Smooth muscle cell (in vitro differentiated cells): ENCODE measurements around the gene KLHL29. TPM values are rescaled to one million over a fixed set of nuclear protein-coding genes. Genes with fewer than 3 reads are reported as not detected.

Source experiments
- DNase-seq: peaks from one replicate; lab custom pipeline; 2025; ENCODE audit not compliant: unreplicated experiment; lab: John Stamatoyannopoulos, UW
- H2AFZ ChIP-seq: fragments of 200-600 bp; sonication (generic); 2 replicates; pipeline ENCODE4 v1.6.0; 2016; ENCODE audit warnings: antibody characterized with exemption, low read depth, mild to moderate bottlenecking
- H3F3A ChIP-seq: fragments of 200-600 bp; sonication (generic); 2 replicates; pipeline ENCODE4 v1.6.0; 2017; ENCODE audit warnings: antibody characterized with exemption, low read depth
- H3K27ac ChIP-seq: fragments of 200-600 bp; sonication (generic); 2 replicates; pipeline ENCODE4 v1.5.1; 2016; ENCODE audit warnings: low read depth, mild to moderate bottlenecking
- H3K27me3 ChIP-seq: fragments of 200-600 bp; sonication (generic); 2 replicates; pipeline ENCODE4 v1.6.1; 2016; ENCODE audit warnings: low read depth, mild to moderate bottlenecking
- H3K36me3 ChIP-seq: fragments of 200-600 bp; sonication (generic); 2 replicates; pipeline ENCODE4 v1.5.1; 2016; ENCODE audit warnings: low read depth
- H3K4me1 ChIP-seq: fragments of 200-600 bp; sonication (generic); 2 replicates; pipeline ENCODE4 v1.5.1; 2016; ENCODE audit warnings: low read depth
- H3K4me2 ChIP-seq: fragments of 200-600 bp; sonication (generic); 2 replicates; pipeline ENCODE4 v1.6.0; 2016; ENCODE audit warnings: mild to moderate bottlenecking
- H3K4me3 ChIP-seq: fragments of 200-600 bp; sonication (generic); 2 replicates; pipeline ENCODE4 v1.5.1; 2016; ENCODE audit warnings: mild to moderate bottlenecking
- H3K79me2 ChIP-seq: fragments of 200-600 bp; sonication (generic); 2 replicates; pipeline ENCODE4 v1.6.0; 2016; ENCODE audit warnings: low read depth, mild to moderate bottlenecking
- H3K9ac ChIP-seq: fragments of 200-600 bp; sonication (generic); 2 replicates; pipeline ENCODE4 v1.6.0; 2016; ENCODE audit warnings: low read depth
- H3K9me3 ChIP-seq: fragments of 200-600 bp; sonication (generic); replicated peaks from 2 replicates; pipeline ENCODE4 v1.5.1; 2016; ENCODE audit warnings: low read depth
- H4K20me1 ChIP-seq: fragments of 200-600 bp; sonication (generic); 2 replicates; pipeline ENCODE4 v1.6.0; 2016; ENCODE audit warnings: low read depth
- WGBS: methylation state at CpG from one replicate; pipeline ENCODE4 v1.1.7; 2016; ENCODE audit warnings: low lambda C conversion rate; 5-methylcytosine and 5-hydroxymethylcytosine counted together
- polyA plus RNA-seq: library from polyadenylated mRNA; unstranded; fragments of >200 nt; fragmentation: Nextera tagmentation; extraction: Ambion mirVana; gene quantifications from 2 replicates; pipeline ENCODE4 v1.2.1, GENCODE V29; 2016
- total RNA-seq: library from RNA; depleted of rRNA; stranded (reverse); fragments of >200 nt; gene quantifications from 2 replicates; pipeline ENCODE4 v1.2.3, GENCODE V29; 2014
- TF ChIP-seq, protein P1 (sequence below): fragments of 200-600 bp; sonication (generic); IDR thresholded peaks from 2 replicates; pipeline ENCODE4 v1.5.1; 2017; ENCODE audit warnings: borderline replicate concordance, mild to moderate bottlenecking, antibody characterized with exemption; ENCODE audit not compliant: insufficient read depth, poor library complexity, severe bottlenecking

KLHL29 gene
- total and polyA plus RNA-seq, 2 experiments from 2014 or later = 3.1 to 6.6 TPM

DNA sequence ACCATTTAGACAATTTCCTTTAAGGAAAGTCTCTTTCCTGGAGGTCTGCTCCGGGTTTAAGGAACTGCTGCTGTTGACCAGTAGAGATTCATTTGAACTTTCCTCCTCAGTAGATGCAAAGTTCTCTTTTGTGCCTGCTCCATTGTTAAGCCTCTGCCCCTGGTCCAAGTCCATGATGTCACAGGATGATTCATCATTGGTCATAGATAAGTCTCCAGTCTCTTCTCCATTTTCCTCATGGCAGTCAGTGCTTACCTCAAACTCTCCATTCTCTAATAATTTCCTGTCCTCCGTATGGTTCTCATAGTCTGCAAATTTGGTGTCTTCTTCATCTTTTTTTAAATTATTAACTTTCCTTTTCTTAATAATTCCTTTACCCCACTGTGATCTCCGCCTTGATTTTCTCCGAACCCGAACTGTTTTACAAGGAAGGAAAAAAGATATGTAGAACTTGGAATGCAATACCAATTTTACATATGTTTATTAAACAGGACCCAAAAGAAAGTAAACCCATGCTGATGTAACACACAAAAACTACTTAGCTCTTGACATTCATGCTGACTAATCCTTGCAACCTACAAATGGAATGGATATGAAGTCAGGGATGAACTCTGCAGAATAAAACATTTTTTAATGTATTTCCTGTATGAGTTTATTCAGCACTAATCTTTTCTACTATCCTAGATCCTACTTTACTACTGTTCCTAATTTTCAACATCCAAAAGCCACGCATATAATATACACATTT is 372.9 kb downstream of the KLHL29 start:
- peak overlapping the region; percentile 79 for H3K27ac ChIP-seq
- no peak for DNase-seq

More for the DNA sequence above, 372.9 kb downstream of the KLHL29 start:
- Histone ChIP-seq H2AFZ (no peak overlapping the region), H3K79me2 (no peaks in the 10 kb centered on the region), H3K4me3 (no peak overlapping the region), H3K9ac (no peak overlapping the region), H3F3A (no peaks in the 10 kb centered on the region), H3K27me3 (no peaks in the 10 kb centered on the region), H3K4me1 (no peaks in the 10 kb centered on the region), H3K4me2 (no peak overlapping the region), H4K20me1 (no peaks in the 10 kb centered on the region), H3K36me3 (no peaks in the 10 kb centered on the region), H3K9me3 (no peaks in the 10 kb centered on the region)
- WGBS = 79% methylated on average over 6 of the region's 6 CpGs
- TF ChIP-seq, protein P1, sequence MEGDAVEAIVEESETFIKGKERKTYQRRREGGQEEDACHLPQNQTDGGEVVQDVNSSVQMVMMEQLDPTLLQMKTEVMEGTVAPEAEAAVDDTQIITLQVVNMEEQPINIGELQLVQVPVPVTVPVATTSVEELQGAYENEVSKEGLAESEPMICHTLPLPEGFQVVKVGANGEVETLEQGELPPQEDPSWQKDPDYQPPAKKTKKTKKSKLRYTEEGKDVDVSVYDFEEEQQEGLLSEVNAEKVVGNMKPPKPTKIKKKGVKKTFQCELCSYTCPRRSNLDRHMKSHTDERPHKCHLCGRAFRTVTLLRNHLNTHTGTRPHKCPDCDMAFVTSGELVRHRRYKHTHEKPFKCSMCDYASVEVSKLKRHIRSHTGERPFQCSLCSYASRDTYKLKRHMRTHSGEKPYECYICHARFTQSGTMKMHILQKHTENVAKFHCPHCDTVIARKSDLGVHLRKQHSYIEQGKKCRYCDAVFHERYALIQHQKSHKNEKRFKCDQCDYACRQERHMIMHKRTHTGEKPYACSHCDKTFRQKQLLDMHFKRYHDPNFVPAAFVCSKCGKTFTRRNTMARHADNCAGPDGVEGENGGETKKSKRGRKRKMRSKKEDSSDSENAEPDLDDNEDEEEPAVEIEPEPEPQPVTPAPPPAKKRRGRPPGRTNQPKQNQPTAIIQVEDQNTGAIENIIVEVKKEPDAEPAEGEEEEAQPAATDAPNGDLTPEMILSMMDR = no peak
